IPS-18c (cell line): ENCODE measurements around the gene SEC63.
A peak's percentile ranks its signal among the peaks of the same experiment; 100 is the strongest.
"Not testable (repeated sequence)": the region's sequence is repeated elsewhere in the genome, so short reads cannot be mapped to it uniquely, and the experiment has no call there.

Source experiments
- H3K4me3 ChIP-seq: 2 replicates; pipeline ENCODE4 v1.7.0; 2013; ENCODE audit warnings: low read depth, mild to moderate bottlenecking, low read length, moderate library complexity; ENCODE audit not compliant: insufficient read depth
- H3K9me3 ChIP-seq: one replicate; pipeline ENCODE4 v1.6.1; 2013; ENCODE audit warnings: mild to moderate bottlenecking, low read length, moderate library complexity; ENCODE audit not compliant: control insufficient read depth, insufficient read depth

Gene SEC63, protein sequence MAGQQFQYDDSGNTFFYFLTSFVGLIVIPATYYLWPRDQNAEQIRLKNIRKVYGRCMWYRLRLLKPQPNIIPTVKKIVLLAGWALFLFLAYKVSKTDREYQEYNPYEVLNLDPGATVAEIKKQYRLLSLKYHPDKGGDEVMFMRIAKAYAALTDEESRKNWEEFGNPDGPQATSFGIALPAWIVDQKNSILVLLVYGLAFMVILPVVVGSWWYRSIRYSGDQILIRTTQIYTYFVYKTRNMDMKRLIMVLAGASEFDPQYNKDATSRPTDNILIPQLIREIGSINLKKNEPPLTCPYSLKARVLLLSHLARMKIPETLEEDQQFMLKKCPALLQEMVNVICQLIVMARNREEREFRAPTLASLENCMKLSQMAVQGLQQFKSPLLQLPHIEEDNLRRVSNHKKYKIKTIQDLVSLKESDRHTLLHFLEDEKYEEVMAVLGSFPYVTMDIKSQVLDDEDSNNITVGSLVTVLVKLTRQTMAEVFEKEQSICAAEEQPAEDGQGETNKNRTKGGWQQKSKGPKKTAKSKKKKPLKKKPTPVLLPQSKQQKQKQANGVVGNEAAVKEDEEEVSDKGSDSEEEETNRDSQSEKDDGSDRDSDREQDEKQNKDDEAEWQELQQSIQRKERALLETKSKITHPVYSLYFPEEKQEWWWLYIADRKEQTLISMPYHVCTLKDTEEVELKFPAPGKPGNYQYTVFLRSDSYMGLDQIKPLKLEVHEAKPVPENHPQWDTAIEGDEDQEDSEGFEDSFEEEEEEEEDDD

DNA sequence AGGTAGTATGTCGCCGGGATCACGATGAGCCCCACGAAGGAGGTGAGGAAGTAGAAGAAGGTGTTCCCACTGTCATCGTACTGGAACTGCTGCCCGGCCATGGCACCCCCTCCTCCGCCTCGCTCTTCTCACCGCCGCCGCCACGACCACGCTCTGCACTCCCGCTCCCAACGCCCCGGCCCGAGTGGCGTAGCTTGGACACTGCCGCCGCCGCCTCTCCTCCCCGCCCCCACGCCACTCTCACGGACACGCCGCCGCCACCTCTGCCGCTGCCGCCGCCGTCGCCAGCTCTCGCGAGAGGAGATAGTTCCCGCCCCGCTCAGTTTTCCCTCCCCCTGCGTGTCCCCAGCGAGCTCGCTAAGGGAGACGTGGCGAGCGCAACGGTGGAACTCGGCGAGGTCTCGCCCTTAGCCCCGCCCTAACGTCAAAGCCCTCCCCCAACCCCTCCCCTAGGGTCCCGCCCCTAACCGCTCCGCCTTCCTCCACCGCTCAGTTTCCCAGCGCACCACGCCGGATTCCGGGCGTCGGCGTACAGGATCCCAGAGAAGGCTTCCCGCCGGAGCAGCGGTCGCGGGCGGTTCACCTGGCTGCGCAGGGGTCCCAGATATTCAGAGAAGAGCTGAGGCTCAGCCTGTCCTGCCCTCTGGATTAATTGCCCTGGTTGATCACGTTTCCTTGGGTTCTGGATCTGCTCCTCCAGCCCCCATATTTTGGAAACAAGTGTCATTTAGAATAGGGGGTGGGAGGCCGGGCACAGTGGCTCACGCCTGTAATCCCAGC, at the start of gene SEC63:
Gene SEC63, minus strand, starts transcription at position 300 of the 780 bp plus-strand sequence. Its CDS starts 199 bp downstream, at position 101.
- no peaks in the 10 kb centered on the region for H3K9me3 ChIP-seq

DNA sequence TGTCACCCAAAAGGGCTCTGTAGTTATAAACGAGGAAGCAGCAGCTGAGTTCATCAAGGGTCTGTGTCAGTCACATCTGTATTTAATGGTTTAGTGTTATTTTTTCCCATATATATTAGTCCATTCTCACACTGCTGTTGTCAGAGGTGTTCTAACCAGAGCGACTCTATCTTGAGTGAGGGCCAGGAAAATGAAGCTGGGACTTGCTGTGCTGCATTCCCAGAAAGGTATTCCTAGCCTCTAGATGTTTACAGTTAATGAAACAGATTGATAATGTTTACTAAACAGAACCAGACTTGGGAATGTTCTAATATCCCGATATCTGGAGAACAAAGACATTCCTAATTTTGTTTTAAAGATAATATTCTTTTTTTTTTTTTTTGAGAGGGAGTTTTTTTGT, 48.0 kb upstream of the SEC63 start:
- peaks cover 3% of the 10 kb centered on the region for H3K9me3 ChIP-seq
- no peak overlapping the region for H3K4me3 ChIP-seq

More for the DNA sequence above, at the start of gene SEC63:
- peak within 1 kb of the TSS; percentile 93 for H3K4me3 ChIP-seq

DNA sequence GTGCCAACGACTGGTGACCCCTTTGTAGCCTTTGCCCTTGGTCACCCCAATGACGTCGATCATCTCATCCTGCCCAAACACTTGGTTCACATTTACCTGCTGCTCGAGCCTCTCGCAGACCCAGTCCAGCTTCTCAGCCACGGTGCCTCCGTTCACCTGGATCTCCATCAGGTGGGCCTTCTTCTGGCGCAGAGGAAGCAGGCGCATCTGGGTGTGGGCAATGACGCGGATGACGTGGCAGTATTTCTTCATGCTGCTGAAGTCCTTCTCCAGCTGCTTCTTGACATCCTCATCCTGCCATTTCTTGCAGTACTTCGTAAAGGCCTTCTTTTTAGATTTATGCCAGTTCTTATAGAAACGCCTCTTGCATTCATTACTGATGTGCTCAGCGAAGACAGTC, 46.9 kb upstream of the SEC63 start:
- peaks cover 3% of the 10 kb centered on the region for H3K9me3 ChIP-seq
- H3K4me3 ChIP-seq, result no peak overlapping the region

DNA sequence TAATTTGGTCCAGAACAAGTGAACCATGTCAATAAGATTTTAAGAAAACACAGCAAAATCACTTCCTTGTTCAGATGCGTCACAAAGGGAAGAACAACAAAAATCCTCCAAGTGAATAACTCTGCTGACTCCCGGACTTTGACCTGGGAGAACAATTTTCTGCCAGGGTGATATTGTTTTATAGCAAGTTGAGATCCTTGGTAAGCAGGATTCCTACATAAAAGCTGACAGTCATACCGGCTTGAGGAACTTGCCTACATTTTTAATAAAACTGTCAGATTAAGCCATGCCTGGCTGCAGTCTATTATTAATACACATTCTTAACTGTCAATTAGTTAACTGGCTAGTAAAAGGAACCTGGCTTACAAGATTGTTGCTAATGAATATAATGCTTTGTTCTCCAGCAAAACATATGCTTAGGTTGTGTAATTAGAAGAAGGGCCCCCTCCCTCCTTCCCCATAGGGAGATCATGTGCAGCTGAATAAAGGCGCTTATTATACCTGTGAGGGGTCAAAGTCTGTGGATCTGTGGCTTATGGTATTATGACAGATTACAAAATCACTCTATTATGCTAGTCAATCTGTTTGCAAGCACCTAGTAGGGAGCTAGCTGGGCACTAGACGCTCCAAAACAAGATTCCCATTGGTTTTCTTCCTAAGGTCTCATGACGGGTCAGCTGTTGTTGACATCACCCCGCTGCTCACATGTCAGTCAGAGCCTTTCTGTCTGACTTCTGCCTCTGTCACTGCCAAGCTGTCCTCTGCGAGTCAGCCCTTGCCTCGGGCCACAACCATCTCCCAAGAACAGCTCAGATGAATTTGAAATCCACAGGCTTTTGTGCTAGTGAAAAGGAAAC, 44.6 kb upstream of the SEC63 start:
- Histone ChIP-seq H3K4me3 (no peak overlapping the region), H3K9me3 (no peaks in the 10 kb centered on the region)

DNA sequence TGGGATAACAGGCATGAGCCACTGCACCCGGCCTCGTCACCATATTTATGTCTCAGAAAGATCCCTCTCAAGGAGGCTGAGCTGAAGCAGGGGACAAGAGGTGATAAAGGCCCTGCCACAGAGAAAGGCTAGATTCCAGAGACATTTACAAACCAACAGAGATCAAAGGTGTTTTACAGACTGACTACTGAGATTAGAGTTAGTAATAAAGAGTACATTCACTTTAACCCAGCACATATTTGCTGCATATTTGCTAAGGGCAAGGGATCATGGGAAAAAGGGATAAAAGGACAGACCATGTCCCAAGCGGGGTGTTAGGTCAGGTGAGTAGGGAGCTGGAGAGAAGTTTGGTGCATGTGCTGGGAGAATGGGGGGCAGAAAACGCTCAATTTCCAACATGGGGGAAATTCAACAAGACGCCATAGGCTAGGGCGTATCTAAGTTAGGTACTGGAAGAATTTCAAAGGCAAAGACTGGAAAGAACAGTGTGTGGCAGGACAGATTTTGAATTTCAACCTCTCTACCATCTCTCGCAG, 43.8 kb upstream of the SEC63 start:
- no peak overlapping the region for H3K4me3 ChIP-seq
- H3K9me3 ChIP-seq, result no peaks in the 10 kb centered on the region

DNA sequence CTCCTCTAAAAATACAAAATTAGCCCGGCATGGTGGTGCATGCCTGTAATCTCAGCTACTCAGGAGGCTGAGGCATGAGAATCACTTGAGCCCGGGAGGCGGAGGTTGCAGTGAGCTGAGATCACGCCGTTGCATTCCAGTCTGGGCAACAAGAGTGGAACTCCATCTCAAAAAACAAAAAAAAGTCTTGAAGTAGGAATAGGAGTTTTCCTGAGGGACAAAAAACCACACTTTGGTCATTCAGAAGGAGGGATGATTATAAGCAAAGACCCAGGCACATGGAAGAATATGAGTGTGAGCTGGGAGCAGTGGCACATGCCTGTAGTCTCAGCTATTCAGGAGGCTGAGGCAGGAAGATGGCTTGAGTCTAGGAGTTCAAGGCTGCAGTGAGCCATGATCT, 42.3 kb upstream of the SEC63 start:
- H3K9me3 ChIP-seq, H3K4me3 ChIP-seq: not testable (repeated sequence)

DNA sequence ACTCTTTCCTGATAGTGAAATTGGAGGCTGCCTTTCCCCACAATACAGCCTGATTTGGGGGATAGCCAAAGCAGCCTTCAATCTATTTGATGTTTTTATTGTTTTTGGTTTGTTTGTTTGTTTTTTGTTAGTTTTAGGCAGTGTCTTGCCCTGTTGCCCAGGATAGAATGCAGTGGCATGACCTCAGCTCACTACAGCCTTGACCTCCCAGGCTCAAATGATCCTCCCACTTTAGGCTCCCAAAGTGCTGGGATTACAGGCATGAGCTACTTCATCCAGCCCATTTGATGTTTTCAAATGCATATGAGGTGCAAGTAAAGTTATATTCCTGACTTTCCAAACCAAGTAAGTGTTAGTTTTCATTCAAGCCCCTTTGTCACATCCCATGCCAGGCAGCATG, 41.3 kb upstream of the SEC63 start:
- no peaks in the 10 kb centered on the region for H3K9me3 ChIP-seq
- H3K4me3 ChIP-seq, result no peak overlapping the region

DNA sequence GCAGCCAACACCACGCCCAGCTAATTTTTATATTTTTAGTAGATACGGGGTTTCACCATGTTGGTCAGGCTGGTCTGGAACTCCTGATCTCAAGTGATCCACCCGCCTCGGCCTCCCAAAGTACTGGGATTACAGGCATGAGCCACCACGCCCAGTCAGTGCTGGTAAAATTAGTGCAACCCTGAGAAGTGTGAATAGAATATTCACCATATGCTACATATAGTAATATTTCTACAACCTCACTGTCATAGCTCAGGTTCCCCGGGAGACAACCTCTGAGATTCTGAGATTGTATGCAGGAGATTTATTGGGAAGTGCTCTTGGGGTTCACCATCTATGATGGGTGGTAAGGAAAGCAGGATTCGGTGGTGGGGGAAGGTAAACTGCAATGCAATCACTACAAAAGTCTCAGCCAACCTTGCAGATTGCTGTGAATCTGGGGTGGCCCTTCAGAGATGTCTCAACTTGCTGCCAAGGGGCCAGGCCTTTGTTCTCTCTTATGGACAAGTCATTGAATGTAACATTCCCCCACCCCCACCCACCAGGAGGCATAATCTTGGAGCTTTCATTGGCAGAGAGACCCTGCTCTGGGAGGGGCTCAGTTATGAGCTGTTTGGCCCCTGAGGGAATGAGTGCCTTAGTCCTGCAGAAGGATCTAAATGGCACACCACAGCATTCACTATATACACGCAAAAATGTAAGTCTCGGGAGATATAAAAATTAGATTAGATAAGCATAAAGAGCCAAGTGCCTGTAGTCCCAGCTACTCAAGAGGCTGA, 34.0 kb upstream of the SEC63 start:
- Histone ChIP-seq H3K9me3 (no peaks in the 10 kb centered on the region), H3K4me3 (no peak overlapping the region)

DNA sequence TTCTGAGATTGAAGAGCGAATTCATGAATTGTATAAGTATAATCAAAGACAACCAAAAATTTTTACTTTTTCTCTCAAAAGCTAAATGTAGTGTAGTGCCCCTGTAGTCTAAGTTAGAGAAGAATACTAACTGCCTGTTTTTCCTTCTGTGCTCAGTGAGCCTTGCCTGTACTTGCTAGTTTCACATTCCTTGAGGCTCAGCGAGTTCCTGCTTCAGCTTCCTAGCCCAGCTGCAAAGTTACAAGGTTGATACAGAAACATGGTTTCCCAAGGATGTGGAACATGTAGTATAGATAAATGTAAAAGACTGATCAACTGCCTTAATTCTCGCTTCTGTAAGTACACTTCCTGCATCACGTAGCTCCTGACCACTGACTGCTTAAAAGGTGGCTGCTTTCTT, 33.1 kb upstream of the SEC63 start:
- H3K9me3 ChIP-seq, result no peaks in the 10 kb centered on the region
- no peak overlapping the region for H3K4me3 ChIP-seq

DNA sequence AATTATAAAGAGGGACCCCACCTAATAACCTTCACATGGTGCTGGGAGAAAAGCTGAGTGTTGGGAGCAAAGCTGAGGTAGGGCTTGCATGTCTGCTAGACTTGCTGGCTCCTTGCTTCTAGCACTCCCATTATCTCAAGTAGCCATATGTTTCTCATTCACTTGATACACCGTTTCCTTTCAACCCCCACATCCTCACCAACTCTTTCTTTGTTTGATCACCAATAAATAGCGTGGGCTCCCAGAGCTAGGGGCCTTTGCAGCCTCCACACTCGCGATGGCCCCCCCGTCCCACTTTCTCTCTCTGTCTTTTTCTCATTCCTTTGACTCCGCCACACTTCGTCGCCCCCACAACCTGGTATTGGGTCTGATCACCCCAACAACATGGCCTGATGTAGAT, 32.6 kb upstream of the SEC63 start:
- H3K4me3 ChIP-seq, H3K9me3 ChIP-seq: not testable (repeated sequence)

DNA sequence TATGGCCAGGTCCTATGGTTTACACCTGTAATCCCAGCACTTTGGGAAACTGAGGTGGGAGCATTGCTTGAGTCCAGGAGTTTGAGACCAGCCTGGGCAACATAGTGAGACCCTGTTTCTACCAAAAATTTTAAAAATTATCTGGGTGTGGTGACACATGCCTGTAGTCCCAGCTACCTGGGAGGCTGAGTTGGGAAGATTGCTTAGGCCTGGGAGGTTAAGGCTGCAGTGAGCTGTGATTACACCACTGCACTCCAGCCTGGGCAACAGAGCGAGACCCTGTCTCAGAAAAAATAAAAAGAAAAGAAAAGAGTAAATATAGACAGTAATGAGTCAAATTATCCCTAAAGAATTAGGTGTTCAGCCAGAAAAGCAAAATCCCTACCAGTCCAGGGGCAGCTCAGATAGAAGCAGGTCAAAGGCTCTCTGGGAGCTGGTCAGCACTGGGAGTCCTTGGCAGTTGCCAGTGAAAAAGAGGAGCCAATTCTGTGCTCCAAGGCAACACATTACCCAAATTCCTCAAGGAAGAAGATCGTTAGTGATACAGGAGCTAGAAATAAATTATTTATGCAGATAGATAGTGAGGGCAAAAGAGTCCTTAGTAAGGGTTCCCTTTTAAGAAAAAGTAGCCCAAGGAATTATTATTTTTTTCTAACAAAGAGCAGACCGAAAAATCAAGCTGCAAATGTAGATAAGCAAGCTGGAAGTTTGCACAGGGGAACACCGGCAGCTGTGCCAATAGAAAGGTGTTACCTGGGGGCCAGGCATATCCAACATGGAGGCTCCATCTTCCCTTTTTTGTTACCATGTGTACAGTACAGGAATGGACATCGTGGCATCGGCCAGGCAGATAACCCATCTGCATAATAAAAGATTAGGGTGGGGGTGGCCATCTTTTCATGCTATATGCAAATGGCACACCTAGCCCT, 31.4 kb upstream of the SEC63 start:
- no peak overlapping the region for H3K4me3 ChIP-seq
- H3K9me3 ChIP-seq, result no peaks in the 10 kb centered on the region

DNA sequence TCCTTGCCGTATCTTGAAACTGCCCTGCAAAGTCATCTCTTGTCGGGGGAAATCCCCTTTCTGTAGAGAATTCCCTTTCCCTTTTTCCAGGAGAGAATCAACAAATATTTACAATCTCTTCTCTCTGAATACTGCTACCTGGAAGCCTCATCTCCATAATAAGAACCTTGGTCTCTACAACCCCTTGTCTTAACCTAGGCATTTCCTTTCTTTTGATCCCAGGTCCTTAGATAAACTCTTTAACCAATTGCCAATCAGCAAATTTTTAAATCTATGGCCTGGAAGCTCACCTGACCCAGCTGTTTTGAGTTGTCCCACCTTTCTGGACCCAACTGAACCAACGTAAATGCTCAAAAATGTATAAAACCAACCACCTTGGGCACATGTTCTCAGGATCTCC, 30.6 kb upstream of the SEC63 start:
- Histone ChIP-seq H3K4me3 (no peak overlapping the region), H3K9me3 (no peaks in the 10 kb centered on the region)

DNA sequence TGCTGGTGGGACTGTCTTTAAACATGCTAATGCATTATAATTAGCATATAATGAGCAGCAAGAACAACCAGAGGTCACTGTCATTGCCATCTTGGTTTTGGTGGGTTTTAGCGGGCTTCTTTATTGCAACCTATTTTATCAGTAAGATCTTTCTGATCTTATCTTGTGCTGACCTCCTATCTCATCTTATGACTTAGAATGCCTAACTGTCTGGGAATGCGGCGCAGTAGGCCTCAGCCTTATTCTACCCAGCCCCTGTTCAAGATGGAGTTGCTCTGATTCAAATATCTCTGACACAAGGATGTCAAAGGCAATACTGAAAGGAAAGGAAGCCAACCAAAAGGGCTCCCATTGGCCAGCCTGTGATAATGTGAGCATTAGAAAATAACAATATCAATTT, 29.8 kb upstream of the SEC63 start:
- H3K9me3 ChIP-seq, result no peaks in the 10 kb centered on the region
- no peak overlapping the region for H3K4me3 ChIP-seq

DNA sequence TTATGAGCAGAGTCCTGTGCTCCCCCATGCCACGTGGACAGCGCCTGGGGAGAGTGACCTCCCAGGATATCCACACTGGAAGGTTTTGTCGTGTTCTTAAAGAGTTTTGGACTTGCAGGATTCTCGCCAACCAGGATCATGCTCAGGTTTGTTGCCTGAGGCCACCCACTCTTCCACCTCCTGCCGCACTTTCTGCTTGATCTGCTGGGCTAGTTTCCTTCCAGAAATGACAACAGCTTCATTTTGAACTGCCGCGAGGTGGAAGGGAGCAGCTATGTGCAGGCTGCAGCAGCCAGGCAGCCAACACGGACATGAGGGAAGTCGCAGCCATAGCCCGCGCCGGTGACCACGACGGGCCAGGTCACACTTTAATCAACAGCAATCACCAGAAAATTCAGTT, 27.7 kb upstream of the SEC63 start:
- no peak overlapping the region; the same call in 1 of the 2 replicates for H3K4me3 ChIP-seq
- no peaks in the 10 kb centered on the region for H3K9me3 ChIP-seq

DNA sequence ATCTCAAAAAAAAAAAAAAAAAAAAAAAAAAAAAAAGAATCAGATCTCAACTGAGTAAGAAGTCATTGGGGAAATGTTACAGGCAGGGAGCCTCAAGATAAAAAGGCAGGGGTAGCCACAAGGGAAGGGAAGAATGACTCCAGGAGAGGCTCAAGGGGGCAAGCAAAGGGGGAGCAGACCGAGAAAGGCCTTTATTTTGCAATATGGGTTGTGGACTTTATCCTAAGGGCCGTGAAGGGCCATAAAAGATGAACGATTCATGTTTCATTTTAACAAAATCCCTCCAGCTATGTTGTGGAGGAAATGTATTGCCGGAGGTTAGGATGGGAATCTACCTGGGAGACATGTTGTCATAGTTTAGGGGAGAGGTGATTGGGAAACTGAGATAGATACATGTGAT, 25.8 kb upstream of the SEC63 start:
- Histone ChIP-seq H3K9me3 (no peaks in the 10 kb centered on the region), H3K4me3 (no peak overlapping the region)
